K562 (cell line): ENCODE measurements around the gene CHMP4B. TPM values are rescaled to one million over a fixed set of nuclear protein-coding genes. Genes with fewer than 3 reads are reported as not detected.

Source experiments
- ATAC-seq: fragments of 200-7000 bp; cut with Tn5 transposase; 3 replicates; pipeline ENCODE4 v1.9.1; 2020; ENCODE audit warnings: moderate library complexity
- BruUV-seq: library from RNA; stranded (reverse); fragments of 400-500 nt; replicated peaks from 2 replicates; lab custom pipeline; 2021; lab: Mats Ljungman, UMichigan
- CTCF ChIA-PET: fragments of 300-600 bp; formaldehyde crosslinking; extraction: SDS; loops from one replicate; lab custom pipeline; 2021; ENCODE audit warnings: low intra/inter-chr PET ratio; lab: Yijun Ruan, JAX
- POLR2A ChIA-PET: fragments of 300-600, 350-650 bp; sonication (Branson Sonifier 250); formaldehyde crosslinking; extraction: SDS; loops from one replicate; lab custom pipeline; 2021; ENCODE audit warnings: antibody characterized with exemption, inconsistent platforms; lab: Yijun Ruan, JAX
- DNase-seq, 4 experiments: peaks; one replicate each; pipeline versions ENCODE4 v3.0.0 to v3.0.0-alpha.2; 2011 to 2018; ENCODE audit warnings: low spot score in 3 of 4, mixed read lengths in 3 of 4; ENCODE audit errors: extremely low read depth in 1 of 4
- FAIRE-seq: peaks from 2 replicates; lab custom pipeline; 2011; peaks lifted over from hg19 to GRCh38; lab: Jason Lieb, UNC
- H2AFZ ChIP-seq: 2 replicates; pipeline ENCODE4 v1.6.0; 2011; ENCODE audit warnings: low read depth, low read length, control low read depth, inconsistent platforms
- H3K27ac ChIP-seq: fragments of 200-600 bp; 3 replicates; pipeline ENCODE4 v1.8.0; 2011; ENCODE audit warnings: low read depth, mild to moderate bottlenecking, control low read depth, inconsistent platforms, low read length, moderate library complexity, mixed read lengths; ENCODE audit errors: extremely low read depth
- H3K27me3 ChIP-seq, 2 experiments: fragments of 300-600 bp in 1 of 2; 2 replicates in 1 of 2; 3 replicates in 1 of 2; pipeline versions ENCODE4 v1.6.0 to v1.8.0; 2011; ENCODE audit warnings: inconsistent platforms in 2 of 2, low read length in 2 of 2, mild to moderate bottlenecking in 1 of 2, mixed read lengths in 1 of 2, moderate library complexity in 1 of 2; ENCODE audit not compliant: control insufficient read depth in 2 of 2, insufficient read depth in 2 of 2
- H3K36me3 ChIP-seq: fragments of 300-600 bp; 3 replicates; pipeline ENCODE4 v1.8.0; 2011; ENCODE audit warnings: mild to moderate bottlenecking, low read length, inconsistent platforms; ENCODE audit not compliant: control insufficient read depth, insufficient read depth
- H3K4me1 ChIP-seq, 2 experiments: fragments of 200-600 bp in 1 of 2; replicated peaks in 1 of 2; 2 replicates in 1 of 2; 3 replicates in 1 of 2; pipeline versions ENCODE4 v1.5.1 to v1.8.0; 2011; ENCODE audit warnings: inconsistent platforms in 2 of 2, low read length in 2 of 2, mild to moderate bottlenecking in 1 of 2, mixed read lengths in 1 of 2, moderate library complexity in 1 of 2; ENCODE audit not compliant: control insufficient read depth in 2 of 2, insufficient read depth in 2 of 2
- H3K4me2 ChIP-seq: 2 replicates; pipeline ENCODE4 v1.6.1; 2011; ENCODE audit warnings: low read length, control low read depth, inconsistent platforms, mixed read lengths; ENCODE audit not compliant: insufficient read depth
- H3K4me3 ChIP-seq: fragments of 200-600 bp; sonication (generic), shearing (Covaris generic); 2 replicates; pipeline ENCODE4 v1.5.1; 2016; ENCODE audit warnings: control low read depth, inconsistent platforms
- H3K79me2 ChIP-seq: fragments of 200-600 bp; 3 replicates; pipeline ENCODE4 v1.8.0; 2011; ENCODE audit warnings: low read length, inconsistent platforms; ENCODE audit not compliant: control insufficient read depth, insufficient read depth
- H3K9ac ChIP-seq, 2 experiments: 2 replicates each; pipeline versions ENCODE4 v1.6.0 to v1.6.1; 2011; ENCODE audit warnings: low read depth in 2 of 2, low read length in 2 of 2, control low read depth in 1 of 2, inconsistent platforms in 1 of 2, mild to moderate bottlenecking in 1 of 2, mixed read lengths in 1 of 2; ENCODE audit not compliant: insufficient read depth in 1 of 2
- H3K9me1 ChIP-seq: one replicate; pipeline ENCODE4 v1.6.0; 2011; ENCODE audit warnings: inconsistent platforms, mild to moderate bottlenecking, low read length, moderate library complexity; ENCODE audit not compliant: control insufficient read depth, insufficient read depth
- H3K9me3 ChIP-seq: replicated peaks from 2 replicates; pipeline ENCODE4 v1.5.1; 2011; ENCODE audit warnings: low read depth, low read length, inconsistent platforms; ENCODE audit not compliant: control insufficient read depth, insufficient read depth
- H4K20me1 ChIP-seq: replicated peaks from 2 replicates; pipeline ENCODE4 v1.6.1; 2011; ENCODE audit warnings: low read length, inconsistent platforms, mixed read lengths; ENCODE audit not compliant: control insufficient read depth, insufficient read depth
- ARHGAP35 ChIP-seq: fragments of 450-650 bp; IDR thresholded peaks from 2 replicates; pipeline ENCODE4 v1.6.1; 2018; ENCODE audit not compliant: partially characterized antibody
- CBX2 ChIP-seq: fragments of 200-600 bp; sonication (generic); IDR thresholded peaks from one replicate; pipeline ENCODE4 v1.6.1; 2012; ENCODE audit warnings: mild to moderate bottlenecking, low read length, inconsistent platforms; ENCODE audit not compliant: insufficient read depth, poor library complexity, severe bottlenecking
- CBX3 ChIP-seq, 2 experiments: IDR thresholded peaks; 1 replicate in 1 of 2; 2 replicates in 1 of 2; pipeline ENCODE4 v1.6.1; 2012; ENCODE audit warnings: inconsistent platforms in 2 of 2, low read length in 2 of 2, borderline replicate concordance in 1 of 2, control low read depth in 1 of 2
- FIP1L1 ChIP-seq: fragments of 200-400 bp; formaldehyde crosslinking; IDR thresholded peaks from 2 replicates; pipeline ENCODE4 v1.6.1; 2018; ENCODE audit warnings: mild to moderate bottlenecking, low read depth, low read length; ENCODE audit not compliant: poor library complexity, severe bottlenecking
- GABPB1 ChIP-seq: sonication (generic); formaldehyde crosslinking; IDR thresholded peaks from 2 replicates; pipeline ENCODE4 v1.8.0; 2022; ENCODE audit warnings: mild to moderate bottlenecking, missing genetic modification reagents
- GABPB2 ChIP-seq: fragments of 250-450 bp; sonication (Bioruptor Pico); conservative IDR thresholded peaks from 2 replicates; pipeline ENCODE4 v1.5.1; 2021; ENCODE audit warnings: mild to moderate bottlenecking
- HIVEP1 ChIP-seq: fragments of 250-450 bp; sonication (Bioruptor Pico); IDR thresholded peaks from 2 replicates; pipeline ENCODE4 v1.4.0; 2020; ENCODE audit warnings: mild to moderate bottlenecking
- KAT8 ChIP-seq: fragments of 450-650 bp; IDR thresholded peaks from 2 replicates; pipeline ENCODE4 v1.6.1; 2016; ENCODE audit warnings: low read depth, mild to moderate bottlenecking
- MYNN ChIP-seq, 2 experiments: sonication (generic); formaldehyde crosslinking in 1 of 2; IDR thresholded peaks; 2 replicates each; pipeline versions ENCODE4 v1.5.0 to v1.6.1; 2016 to 2020; ENCODE audit warnings: antibody characterized with exemption in 1 of 2, missing genetic modification reagents in 1 of 2
- ZFX ChIP-seq: sonication (generic); formaldehyde crosslinking; IDR thresholded peaks from 2 replicates; pipeline ENCODE4 v1.8.0; 2022; ENCODE audit warnings: mild to moderate bottlenecking, missing genetic modification reagents, moderate library complexity
- ZNF384 ChIP-seq: IDR thresholded peaks from 2 replicates; pipeline ENCODE4 v1.6.1; 2012; ENCODE audit warnings: low read depth, low read length, improper control_type of control experiment
- ZNF79 ChIP-seq: fragments of 250-450 bp; sonication (Bioruptor Pico); IDR thresholded peaks from 2 replicates; pipeline ENCODE4 v1.4.0; 2020; ENCODE audit warnings: low read depth, mild to moderate bottlenecking, moderate library complexity
- WGBS: fragments of 100-300 bp; shearing (Covaris generic); methylation state at CpG from one replicate; pipeline ENCODE4 v1.1.6; 2016; ENCODE audit warnings: low coverage, mixed read lengths; ENCODE audit not compliant: insufficient coverage; ENCODE audit errors: missing lambda C conversion rate; 5-methylcytosine and 5-hydroxymethylcytosine counted together
- in situ Hi-C: fragments of 300-500 bp; cut with MboI; formaldehyde crosslinking; loops from 4 replicates; pipeline ENCODE4 v1.15.0; 2018; ENCODE audit warnings: inconsistent platforms, mixed read lengths
- intact Hi-C: fragments of 100-400 bp; cut with micrococcal nuclease; formaldehyde crosslinking; loops from 2 replicates; pipeline ENCODE4 v1.14.2; 2022
- polyA plus RNA-seq, 8 experiments: library from polyadenylated mRNA; depleted of rRNA in 4 of 8; stranded (reverse) in 5 of 8; unstranded in 3 of 8; fragments of >200 nt; fragmentation: Nextera tagmentation in 2 of 8; fragmentation: Illumina TruSeq in 1 of 8; extraction: Ambion mirVana in 2 of 8; extraction: Trizol in 1 of 8; gene quantifications; 2 replicates each; pipeline versions ENCODE4 v1.2.1 to v1.2.3, GENCODE V29; 2011 to 2014; ENCODE audit warnings: inconsistent platforms in 1 of 8, missing spikeins in 1 of 8
- total RNA-seq, 7 experiments: library from RNA; depleted of rRNA in 6 of 7; stranded (reverse); fragments of >200 nt in 6 of 7; fragmentation: Illumina TruSeq in 2 of 7; extraction: Trizol in 2 of 7; gene quantifications; 2 replicates each; pipeline versions ENCODE4 v1.2.1 to v1.2.3, GENCODE V29; 2011 to 2021; ENCODE audit warnings: low replicate concordance in 1 of 7
- TF ChIP-seq, protein P1 (sequence below): sonication (generic); IDR thresholded peaks from 2 replicates; pipeline ENCODE4 v1.6.1; 2016
- TF ChIP-seq, protein P2 (sequence below): fragments of 450-650 bp; formaldehyde crosslinking; IDR thresholded peaks from 2 replicates; pipeline ENCODE4 v1.4.0; 2022; ENCODE audit warnings: missing genetic modification characterization

The CHMP4B gene
- total and polyA plus RNA-seq, 9 of the 15 experiments (the other 6 are each of a cell fraction or from before 2014, with no cell fraction given): 1.8 to 64.7 (median 31.8) TPM

DNA sequence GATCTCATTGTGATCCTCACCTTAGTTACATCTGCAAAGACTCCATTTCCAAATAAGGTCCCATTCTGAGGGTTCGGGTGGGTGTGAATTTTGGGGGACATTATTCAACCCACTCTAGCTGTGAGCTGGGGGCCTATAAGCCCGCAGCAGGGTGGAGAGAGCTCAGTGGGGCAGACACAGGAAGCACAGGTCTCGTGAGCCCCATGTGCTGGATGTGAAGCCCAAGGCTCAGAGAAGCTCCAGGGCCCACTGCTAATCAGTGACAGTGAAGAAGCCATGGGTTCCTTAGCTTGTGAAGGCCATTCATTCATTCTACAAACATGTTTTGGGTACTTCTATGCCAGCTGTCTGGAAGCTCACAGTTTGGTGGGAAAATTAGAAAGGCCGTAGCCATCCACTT lies 47.5 kb downstream of the CHMP4B start (continued):
- TF ChIP-seq GABPB1 (CRISPR knock-in tag) (no peak), ZNF79 (no peak), ZNF384 (no peak)

DNA sequence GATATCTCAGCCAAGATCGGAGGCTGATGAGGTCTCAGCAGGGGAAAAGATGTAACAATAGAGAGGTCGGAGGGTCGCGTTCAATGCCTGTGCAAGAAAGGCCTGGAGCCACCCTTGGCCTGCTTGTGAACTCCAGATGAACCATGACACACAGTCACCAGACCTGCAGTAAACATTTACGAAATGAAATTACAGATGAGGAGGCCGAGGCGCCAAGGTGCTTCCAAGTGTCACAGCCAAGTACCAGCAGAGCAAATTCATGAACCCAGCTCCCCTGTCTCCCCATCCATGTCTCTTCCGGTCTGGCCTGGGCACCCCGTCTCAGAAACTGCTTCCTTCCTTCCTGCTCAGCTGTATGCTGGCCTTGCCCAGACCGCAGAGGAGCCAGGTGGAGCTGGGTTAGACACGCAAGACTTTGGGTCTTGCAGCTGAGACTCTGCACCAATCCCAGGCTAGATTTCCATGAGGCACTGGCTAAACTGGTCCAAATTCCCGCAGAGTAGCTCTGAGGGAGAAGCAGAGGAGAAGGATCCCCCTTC lies 48.1 kb downstream of the CHMP4B start:
- Histone ChIP-seq H3K9me3 (no peaks in the 10 kb centered on the region), H3K79me2 (no peaks in the 10 kb centered on the region), H3K4me3 (no peak overlapping the region), H3K27me3 (no peaks in the 10 kb centered on the region; a peak in 1 of 5 replicates), H3K9ac (no peak overlapping the region; a peak in 1 of 4 replicates), H3K4me1 (peaks cover 0 to 13% of the 10 kb centered on the region in 2 experiments; a peak in 3 of 5 replicates), H2AFZ (no peak overlapping the region), H3K27ac (no peak overlapping the region), H4K20me1 (no peaks in the 10 kb centered on the region), H3K36me3 (peaks cover 10% of the 10 kb centered on the region; the same call in 2 of the 3 replicates), H3K4me2 (no peak overlapping the region), H3K9me1 (no peaks in the 10 kb centered on the region)
- no peak for ATAC-seq
- intact Hi-C loops: no loop called here
- POLR2A ChIA-PET: interaction anchor here (0.6 to 1.0 kb wide), 5 partner anchors 24 to 253 kb away, joined by 3 to 4 read pairs (median 3); partner anchors contain the start of gene EIF2S2
- WGBS: 34% methylated on average over 12 of the region's 12 CpGs
- CTCF ChIA-PET: no interaction called here
- BruUV-seq: no TSS peak
- no peak for FAIRE-seq
- in situ Hi-C loops: no loop called here
- DNase-seq: no peak
- TF ChIP-seq, protein P1, sequence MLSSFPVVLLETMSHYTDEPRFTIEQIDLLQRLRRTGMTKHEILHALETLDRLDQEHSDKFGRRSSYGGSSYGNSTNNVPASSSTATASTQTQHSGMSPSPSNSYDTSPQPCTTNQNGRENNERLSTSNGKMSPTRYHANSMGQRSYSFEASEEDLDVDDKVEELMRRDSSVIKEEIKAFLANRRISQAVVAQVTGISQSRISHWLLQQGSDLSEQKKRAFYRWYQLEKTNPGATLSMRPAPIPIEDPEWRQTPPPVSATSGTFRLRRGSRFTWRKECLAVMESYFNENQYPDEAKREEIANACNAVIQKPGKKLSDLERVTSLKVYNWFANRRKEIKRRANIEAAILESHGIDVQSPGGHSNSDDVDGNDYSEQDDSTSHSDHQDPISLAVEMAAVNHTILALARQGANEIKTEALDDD: no peak
- TF ChIP-seq KAT8 (no peak), ARHGAP35 (no peak), HIVEP1 (CRISPR knock-in tag) (no peak), FIP1L1 (no peak), CBX3 (IDR thresholded peaks at IDR 0.05; ENCODE audit: borderline replicate concordance in 1 of 2, low read length in 2 of 2) (no peak), GABPB2 (CRISPR knock-in tag) (no peak), MYNN (IDR thresholded peaks at IDR 0.05) (no peak), MYNN (CRISPR knock-in tag; IDR thresholded peaks at IDR 0.05) (no peak), CBX2 (no peak), ZFX (no peak)
- TF ChIP-seq, protein P2, sequence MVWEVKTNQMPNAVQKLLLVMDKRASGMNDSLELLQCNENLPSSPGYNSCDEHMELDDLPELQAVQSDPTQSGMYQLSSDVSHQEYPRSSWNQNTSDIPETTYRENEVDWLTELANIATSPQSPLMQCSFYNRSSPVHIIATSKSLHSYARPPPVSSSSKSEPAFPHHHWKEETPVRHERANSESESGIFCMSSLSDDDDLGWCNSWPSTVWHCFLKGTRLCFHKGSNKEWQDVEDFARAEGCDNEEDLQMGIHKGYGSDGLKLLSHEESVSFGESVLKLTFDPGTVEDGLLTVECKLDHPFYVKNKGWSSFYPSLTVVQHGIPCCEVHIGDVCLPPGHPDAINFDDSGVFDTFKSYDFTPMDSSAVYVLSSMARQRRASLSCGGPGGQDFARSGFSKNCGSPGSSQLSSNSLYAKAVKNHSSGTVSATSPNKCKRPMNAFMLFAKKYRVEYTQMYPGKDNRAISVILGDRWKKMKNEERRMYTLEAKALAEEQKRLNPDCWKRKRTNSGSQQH (CRISPR knock-in tag): no peak
